ENCODE data around the gene TAOK3. TPM values are rescaled to one million over a fixed set of nuclear protein-coding genes. Genes with fewer than 3 reads are reported as not detected.

The TAOK3 gene
- total and polyA plus RNA-seq, 9 of the 15 experiments (the other 6 are each of a cell fraction or from before 2014, with no cell fraction given), result 24.3 to 83.5 (median 47.1) TPM

- no peaks in the 10 kb centered on the region for H3K79me2 ChIP-seq (ENCODE audit: control insufficient read depth, insufficient read depth, low read length)
- no peak overlapping the region for H3K4me3 ChIP-seq
- TF ChIP-seq FOXP4 (CRISPR knock-in tag; IDR thresholded peaks at IDR 0.05; ENCODE audit: borderline replicate concordance), result no peak
- TF ChIP-seq MCM3 (IDR thresholded peaks at IDR 0.05), result no peak
- TF ChIP-seq CREB1 (IDR thresholded peaks at IDR 0.05), result no peak
- TF ChIP-seq CREB1 (CRISPR knock-in tag; IDR thresholded peaks at IDR 0.05), result no peak
- TF ChIP-seq NR3C1 (CRISPR knock-in tag; IDR thresholded peaks at IDR 0.05), result no peak
- TF ChIP-seq HDGF (IDR thresholded peaks at IDR 0.05), result no peak
- H3K27ac ChIP-seq (ENCODE audit: extremely low read depth, low read depth, low read length), result no peak overlapping the region
- CTCF ChIA-PET (ENCODE audit: low intra/inter-chr PET ratio), result no interaction called here
- intact Hi-C loops (cut with micrococcal nuclease) (no loop called here), in situ Hi-C loops (cut with MboI) (no loop called here)
- H3K4me2 ChIP-seq (ENCODE audit: insufficient read depth, low read length), result no peak overlapping the region
- no peak for DNase-seq (ENCODE audit: extremely low read depth in 1 of 4, low spot score in 3 of 4)
- no peaks in the 10 kb centered on the region for H4K20me1 ChIP-seq (replicated peaks; ENCODE audit: control insufficient read depth, insufficient read depth, low read length)
- peaks cover 4% of the 10 kb centered on the region in 2 experiments; a peak in 4 of 5 replicates for H3K4me1 ChIP-seq (replicated peaks in 1 of 2; ENCODE audit: control insufficient read depth in 2 of 2, insufficient read depth in 2 of 2, low read length in 2 of 2)
- no peaks in the 10 kb centered on the region for H3K9me1 ChIP-seq (ENCODE audit: control insufficient read depth, insufficient read depth, low read length)
- H3K36me3 ChIP-seq (ENCODE audit: control insufficient read depth, insufficient read depth, low read length), result no peaks in the 10 kb centered on the region
- no peak for FAIRE-seq
- POLR2A ChIA-PET, result interaction anchor here (0.6 kb wide), 2 partner anchors 157 to 837 kb away, joined by 3 to 4 read pairs; no protein-coding TSS in a partner anchor
- no peak for ATAC-seq
- H3K9ac ChIP-seq (ENCODE audit: insufficient read depth in 1 of 2, low read depth in 2 of 2, low read length in 2 of 2), result no peak overlapping the region
- H3K9me3 ChIP-seq (replicated peaks; ENCODE audit: control insufficient read depth, insufficient read depth, low read depth, low read length), result no peaks in the 10 kb centered on the region
- H2AFZ ChIP-seq (ENCODE audit: low read depth, low read length), result no peak overlapping the region
- no TSS peak for BruUV-seq (replicated peaks)
- 49% methylated on average over 5 of the region's 5 CpGs for WGBS (ENCODE audit: insufficient coverage, low coverage, missing lambda C conversion rate)
- H3K27me3 ChIP-seq (ENCODE audit: control insufficient read depth in 2 of 2, insufficient read depth in 2 of 2, low read length in 2 of 2), result no peaks in the 10 kb centered on the region
Measured at GRCh38 chr12:118127867-118128266, 244.8 kb downstream of the TAOK3 start.

All from K562 (cell line).